NCI-H1092 (cell line): ENCODE results near the gene KCNJ2.

Source experiments
- DNase-seq: peaks from one replicate; lab custom pipeline; 2025; lab: John Stamatoyannopoulos, UW

Gene KCNJ2

DNA sequence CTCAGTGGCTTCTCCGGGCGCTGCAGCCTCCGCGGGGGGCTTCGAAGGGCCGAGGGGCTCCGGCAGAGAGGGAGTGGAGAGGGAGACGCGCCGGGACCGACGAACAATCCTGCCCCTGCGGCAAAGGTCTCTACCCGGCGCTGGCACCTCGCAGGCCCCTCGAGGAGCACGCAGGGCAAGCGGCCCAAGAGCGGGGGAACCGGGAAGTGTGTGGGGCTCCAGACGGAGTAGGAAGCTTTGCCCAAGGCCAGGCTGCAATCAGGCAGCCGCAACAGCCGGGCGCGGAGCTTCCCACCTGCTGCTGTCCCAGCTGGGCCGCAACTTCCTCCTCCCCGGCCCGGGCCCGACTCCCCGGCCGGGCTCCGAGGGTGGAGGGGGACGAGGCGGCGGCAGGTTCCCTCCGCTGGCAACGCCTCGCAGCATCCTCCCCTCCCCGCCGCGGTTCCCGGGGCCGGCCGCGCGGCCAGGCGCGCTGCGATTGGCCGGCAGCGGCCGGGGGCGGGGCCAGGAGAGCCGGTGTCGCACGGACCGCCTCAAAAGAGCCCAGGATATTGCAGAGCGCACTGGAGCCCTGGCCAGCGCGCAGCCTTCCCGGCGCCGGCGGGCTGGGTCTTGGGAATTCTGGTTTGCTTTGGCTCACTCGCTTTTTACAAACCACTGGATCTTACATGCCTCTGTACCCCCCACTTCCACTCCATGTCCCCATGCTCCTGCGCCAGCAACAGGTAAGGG is at the start of gene KCNJ2:
TSS of gene KCNJ2 (plus strand) at position 556 of the 732 bp plus-strand sequence. CDS start 5,508 bp downstream, outside the sequence.
- peak; percentile 71 for DNase-seq

DNA sequence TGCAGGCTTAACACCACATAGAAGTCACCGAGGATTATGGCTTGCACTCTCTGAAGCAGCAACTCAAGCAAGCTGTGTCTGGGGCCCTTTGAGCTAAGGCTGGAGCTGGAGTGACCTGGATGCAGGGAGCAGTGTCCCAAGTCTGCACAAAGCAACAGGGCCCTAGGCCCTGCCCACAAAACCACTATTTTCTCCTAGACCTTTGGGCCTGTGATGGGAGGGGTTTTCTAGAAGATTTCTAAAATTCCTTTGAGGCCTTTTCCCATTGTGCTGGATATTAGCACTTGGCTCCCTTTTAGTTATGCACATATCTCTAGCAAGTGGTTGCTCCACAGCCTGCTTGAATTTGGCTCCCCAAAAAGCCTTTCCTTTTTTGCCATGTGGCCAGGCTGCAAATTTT is 49.8 kb upstream of the KCNJ2 start:
- no peak for DNase-seq

DNA sequence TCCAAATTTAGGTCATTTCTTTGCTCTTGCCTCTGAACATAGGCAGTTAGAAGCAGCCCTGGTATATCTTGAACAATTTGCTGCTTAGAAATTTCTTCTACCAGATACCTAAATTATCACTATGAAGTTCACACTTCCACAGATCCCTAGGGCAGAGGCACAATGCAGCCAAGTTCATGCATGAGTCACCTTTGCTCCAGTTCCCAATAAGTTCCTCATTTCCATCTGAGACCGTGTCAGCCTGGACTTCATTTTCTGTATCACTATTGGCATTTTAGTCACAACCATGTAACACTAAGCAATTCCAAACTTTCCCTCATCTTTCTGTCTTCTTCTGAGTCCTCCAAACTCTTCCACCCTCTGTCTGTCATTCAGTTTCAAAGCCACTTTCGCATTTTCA is 49.3 kb upstream of the KCNJ2 start:
- no peak for DNase-seq

DNA sequence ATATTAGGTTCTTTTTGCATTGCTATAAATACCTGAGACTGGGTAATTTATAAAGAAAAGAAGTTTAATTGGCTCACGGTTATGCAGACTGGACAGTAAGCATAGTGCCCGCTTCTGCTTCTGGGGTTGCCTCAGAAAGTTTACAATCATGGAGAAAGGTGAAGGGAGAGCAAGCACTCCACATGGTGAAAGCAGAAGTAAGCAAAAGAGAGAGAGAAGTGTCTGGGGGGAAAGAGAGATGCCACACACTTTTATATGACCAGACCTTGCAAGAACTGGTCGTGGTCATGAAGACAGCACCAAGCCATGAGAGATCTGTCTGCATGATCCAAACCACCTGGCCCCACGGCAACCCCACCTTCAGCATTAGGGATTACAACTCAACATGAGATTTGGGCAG is 48.9 kb upstream of the KCNJ2 start:
- no peak for DNase-seq

DNA sequence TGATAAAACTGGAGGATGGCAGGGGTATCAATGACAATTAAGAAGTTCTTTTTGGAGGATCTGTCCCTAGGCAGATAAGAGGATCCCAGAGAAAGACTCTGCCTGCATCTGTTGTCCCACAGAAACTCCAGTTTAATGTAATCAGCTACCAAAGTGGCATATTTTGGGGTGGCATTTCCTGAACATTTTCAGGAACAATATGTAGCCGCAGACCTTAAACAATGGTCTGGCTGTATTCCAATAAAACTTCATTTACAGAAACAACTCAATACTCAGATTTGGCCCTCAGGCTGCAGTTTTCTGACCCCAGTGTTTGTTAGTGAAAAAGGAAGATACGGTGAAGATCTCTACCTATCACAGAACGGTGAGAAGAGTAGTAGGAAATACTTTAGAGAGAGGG is 48.2 kb upstream of the KCNJ2 start:
- no peak for DNase-seq

DNA sequence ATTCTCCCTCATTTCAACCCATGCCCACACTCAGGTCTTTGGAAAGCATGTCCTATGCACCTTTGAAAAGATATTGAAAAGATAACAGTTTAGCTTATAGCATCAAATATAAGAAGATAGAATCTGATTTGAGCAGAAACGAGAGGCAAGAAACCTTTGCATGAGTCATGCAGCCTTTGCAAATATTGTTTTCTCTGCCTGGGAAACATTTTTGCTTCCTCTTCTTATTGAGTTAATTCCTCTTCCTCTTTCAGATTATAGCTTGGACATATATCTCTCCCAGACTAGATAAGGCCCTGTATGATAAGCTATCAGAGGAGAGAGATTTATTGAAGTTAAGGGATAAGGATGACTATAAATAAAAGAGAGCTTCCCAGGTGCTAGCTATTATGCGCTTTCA is 46.1 kb upstream of the KCNJ2 start:
- DNase-seq, result no peak

DNA sequence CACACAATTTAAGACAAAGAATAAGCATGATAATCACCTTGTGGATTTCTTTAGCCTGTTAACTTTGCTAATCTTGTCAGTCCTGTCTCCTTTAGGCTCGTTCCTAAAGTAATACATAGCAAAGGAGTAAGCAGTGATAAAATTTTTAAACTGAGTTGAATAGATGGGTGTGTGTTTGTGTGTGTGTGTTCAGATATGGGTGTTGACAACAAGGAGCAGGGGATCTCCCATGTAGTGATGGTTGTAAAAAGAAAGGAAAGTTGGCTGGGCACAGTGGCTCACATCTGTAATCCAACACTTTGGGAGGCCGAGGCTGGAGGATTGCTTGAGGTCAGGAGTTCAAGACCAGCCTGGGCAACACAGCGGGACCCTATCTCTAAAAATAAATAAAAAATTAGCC is 44.6 kb upstream of the KCNJ2 start:
- DNase-seq, result no peak

DNA sequence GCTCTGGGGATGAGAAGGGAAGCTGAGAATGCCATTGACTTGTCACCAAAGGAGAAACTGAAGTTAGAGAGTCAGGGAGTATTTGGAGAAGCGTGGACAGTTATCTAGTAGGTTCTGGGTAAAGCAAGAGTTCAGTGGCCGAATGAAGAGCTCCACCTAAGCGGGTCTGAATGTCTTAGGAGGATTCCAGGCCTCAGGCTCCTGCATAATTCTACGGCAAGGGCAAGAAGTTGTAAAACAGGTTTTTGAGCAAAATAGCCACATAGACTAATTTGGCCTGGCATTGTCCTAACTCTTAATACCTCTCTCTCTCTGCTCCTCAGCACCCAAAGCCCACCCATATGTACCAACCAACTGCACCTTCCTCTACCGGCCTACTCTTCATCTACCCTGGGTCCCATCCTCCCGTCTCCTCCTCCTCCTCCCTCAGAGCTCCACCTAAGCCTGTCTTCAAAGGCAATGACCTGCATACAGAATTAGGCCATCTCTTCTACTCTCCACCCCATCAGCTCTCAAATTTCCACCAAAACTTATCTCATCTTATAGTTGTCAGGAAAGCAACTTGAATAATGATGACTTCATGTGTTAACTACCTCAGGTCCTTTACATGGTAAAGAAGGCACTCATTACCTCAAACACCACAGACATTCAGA is 42.0 kb upstream of the KCNJ2 start:
- DNase-seq, result no peak

DNA sequence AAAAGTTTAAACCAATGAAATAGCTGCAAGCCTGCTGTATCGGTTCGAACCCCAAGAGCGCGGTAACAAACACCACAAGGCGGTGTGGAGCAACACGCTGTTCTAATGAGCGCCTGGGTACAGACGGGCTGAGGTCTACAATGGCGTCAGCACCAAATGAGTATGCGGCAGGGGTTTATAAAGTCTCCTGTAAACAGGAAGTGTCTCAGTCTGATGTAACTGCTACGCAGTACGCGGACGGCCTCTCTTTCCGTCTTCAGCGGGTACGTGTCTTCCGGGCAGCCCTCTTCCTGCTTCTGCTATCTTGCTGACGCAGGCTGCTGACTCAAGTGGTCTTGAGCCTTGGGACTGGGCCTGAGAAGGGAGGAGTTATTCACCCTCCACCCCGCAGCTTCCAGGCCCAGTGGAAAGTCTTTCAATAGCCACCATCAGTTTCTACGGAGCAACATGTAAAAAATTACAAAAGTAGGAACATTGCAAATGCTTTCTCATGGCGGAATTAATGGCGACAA is 40.5 kb upstream of the KCNJ2 start:
- no peak for DNase-seq

DNA sequence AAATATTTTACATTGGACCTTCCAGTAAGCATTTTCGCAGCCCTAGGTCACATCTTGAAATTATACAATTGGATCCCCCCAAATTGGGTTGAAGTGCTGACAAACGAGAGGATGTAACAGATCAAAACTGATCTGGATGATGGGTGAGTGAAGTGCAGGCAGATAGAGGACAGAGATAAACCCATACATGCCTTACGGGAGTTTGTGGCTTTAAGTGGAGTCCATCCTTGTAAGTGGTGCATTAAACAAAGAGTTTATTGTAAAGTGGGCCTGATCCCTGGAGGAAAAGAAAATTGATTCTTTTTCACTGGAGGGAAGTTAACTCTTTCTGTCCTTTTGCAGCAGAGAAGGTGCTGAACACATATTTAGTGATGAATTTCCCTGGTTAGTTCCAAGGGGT is 39.0 kb upstream of the KCNJ2 start:
- no peak for DNase-seq

DNA sequence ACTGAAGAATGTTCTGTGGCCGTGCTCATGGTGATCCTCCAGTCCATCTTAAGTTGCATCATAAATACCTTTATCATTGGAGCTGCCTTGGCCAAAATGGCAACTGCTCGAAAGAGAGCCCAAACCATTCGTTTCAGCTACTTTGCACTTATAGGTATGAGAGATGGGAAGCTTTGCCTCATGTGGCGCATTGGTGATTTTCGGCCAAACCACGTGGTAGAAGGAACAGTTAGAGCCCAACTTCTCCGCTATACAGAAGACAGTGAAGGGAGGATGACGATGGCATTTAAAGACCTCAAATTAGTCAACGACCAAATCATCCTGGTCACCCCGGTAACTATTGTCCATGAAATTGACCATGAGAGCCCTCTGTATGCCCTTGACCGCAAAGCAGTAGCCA is 36.8 kb upstream of the KCNJ2 start:
- DNase-seq, result no peak

DNA sequence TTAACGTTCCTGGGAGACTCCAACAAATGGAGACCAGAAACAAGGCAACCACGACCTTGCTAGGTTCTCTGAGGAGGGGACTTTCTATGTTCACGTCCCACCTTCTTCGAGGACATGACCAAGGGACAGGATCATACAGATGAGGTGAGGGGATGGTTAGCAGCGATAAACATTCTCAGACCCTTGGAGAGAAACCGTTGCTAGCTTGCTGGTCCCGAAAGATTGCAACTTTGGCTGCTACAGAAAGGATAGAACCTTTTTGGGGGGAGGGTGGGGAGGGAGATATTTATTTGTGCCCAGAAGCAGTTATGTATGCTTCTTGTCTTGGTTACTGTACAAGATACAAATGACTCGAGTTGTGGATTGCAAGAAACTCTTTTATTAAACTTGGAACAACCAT is 35.3 kb upstream of the KCNJ2 start:
- DNase-seq, result no peak

DNA sequence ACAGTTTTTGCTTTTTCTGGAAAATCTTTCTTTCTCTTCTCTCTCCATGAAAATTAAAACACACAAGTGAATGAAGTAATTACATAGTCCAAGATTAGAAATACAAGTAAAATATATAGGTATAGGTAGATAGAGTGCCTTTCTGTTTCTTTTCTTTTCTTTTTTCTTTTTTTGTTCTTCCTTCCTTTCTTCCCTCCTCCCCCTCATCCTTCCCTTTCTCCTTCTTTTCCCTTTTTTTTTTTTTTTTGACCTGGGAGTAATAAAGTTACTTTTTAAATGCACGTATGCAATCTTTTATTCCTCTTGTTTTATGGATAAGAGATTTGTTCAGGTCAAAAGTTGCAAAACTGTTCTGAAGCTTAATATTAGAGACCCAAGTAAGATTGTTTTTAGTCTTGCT is 34.6 kb upstream of the KCNJ2 start:
- no peak for DNase-seq

DNA sequence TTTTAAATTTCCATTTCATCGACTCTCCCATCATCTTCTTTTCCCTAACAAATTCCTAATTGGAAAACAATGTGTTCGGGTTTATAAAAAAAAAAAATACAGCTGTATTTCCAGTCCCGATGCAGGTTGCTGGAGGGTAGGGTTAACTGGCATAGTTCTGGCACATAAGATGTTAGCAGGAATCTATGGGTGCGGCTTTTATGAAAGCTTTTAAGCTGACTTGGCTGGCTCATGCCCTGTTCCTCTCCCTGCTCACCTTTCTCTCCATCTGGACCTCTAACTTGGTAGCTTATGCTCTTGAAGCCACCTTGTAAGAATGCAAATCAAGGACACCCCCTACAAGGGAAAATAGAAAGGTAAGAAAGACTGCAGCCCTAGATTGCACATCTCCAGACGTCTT is 33.2 kb upstream of the KCNJ2 start:
- DNase-seq, result no peak

DNA sequence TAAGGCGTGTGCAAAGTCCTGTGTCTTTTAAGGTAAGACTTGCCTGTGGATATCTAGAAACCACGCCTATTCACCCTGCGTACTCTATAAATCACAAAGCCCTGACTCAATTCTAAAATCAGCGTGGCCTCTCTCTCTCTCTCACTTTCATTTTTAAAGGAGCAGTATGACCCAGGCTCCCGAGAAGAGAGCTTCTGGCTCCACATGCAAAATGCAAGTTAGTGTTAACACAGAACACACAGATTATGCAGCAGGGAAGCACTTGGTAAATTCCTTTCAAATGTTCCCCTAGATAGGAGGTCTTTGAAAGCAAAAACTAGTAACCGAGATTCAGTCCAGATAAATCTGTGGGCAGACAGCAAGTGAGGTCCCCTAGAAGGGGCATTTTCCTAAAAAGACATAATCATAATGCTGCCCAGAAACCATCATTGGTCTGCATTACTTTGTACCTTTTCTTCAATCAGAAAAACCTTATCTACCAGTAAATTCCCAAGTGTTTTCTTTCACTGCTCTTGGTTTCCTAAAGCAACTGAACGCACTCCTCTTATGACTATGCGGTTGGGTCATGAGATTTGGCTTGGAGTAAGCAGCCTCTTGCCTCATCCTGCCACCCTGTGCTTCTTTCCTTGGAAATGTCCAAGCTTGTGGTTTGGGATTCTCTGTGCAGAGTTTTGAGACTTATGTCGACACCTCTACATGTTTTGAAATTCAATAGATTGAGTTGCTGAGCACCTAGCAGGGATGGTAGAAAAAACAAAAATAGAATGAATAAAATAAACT is 31.7 kb upstream of the KCNJ2 start:
- DNase-seq, result no peak

DNA sequence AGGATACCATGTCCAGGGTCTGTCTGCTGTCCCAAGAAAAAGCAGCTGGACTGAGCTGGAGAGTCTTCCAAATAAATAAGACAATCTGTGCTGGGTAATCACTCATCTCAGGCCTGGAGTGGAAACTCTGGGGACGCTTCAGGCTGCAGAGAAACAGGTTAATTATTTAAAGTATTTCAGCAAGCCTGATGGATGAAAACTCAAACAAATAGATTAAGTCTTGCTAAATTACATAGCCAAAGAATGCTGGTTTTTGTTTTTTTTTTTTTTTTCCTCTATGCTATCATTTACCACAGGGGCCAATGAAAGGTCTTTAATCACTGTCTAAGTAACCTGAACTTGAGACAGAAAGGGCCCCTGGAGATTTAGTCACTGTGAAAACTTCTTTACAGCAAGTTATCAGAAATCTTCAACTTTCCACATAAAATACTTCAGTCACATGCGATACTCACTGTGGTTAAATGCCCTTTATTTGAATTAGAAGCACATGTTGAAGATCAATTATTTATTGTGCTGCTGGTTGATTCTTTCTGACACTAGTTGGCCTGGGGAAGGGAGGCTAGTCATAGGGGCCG is 31.0 kb upstream of the KCNJ2 start:
- no peak for DNase-seq

DNA sequence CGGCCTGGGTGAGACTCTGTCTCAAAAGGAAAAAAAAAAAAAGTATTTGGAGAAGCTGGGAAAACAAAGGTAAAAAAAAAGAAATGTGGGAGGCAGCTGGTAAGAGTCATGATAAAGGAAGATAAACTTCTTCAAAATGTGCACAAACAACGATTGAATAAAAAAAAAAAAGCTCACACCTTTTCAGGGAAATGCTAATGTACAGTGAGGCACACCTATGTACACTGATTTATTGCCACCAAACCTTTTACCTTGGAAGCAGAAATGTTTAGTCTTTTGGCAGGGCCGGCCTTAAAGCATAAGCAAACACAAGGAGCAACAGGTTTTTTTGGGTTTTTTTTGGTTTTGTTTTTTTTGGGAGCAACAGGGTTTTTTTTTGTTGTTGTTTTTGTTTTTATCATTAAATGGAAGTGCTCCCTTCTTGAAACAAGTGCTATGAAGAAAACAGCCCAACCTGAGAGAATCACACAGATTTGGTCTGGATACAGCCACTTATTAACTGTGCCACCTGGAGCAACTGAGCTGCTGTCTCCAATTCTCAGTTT is 29.8 kb upstream of the KCNJ2 start:
- DNase-seq, result no peak

DNA sequence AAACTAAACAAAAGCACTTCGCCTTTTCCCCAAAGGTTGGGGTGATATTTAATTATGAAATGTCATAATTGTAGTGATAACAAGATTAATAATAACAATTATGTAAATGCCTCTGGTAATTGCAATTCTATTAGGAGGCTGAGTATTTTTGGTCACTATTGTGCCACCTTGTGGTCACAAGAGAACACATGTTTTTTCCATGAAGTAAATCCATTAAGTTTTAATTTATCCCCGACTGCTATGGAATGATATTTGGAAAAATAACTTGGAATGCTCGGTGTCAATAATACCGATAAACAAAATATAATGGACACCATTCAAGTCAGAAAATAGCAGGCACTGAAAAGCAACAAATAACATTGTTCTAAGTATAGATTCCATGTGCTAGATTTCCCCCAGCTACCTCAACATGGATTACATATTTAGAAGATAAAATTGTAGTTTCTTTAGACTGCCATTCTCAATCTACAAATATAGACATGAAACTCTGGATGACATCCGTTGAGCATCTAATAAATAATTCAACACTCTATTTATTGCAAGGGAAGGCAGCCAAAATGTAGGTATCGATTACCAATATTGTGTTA is 25.0 kb upstream of the KCNJ2 start:
- no peak for DNase-seq

DNA sequence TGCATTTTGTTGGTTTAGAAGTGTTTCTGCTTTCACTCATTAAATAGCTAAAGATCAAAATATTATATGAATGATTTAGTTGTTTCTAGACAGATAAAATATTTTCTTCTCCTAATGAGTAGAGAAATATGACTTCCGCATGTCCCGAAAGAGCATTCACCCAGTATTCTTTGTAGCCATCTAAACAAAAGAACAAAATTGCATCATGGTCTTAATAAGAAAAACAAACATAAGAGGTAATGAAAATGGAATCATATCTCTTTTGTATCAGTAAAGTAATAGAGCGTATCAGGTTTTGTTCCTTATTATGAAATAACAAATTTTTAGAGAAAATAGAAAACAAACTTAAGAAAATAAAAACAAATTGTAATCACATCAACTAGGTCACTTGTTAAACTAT is 16.1 kb upstream of the KCNJ2 start:
- no peak for DNase-seq

DNA sequence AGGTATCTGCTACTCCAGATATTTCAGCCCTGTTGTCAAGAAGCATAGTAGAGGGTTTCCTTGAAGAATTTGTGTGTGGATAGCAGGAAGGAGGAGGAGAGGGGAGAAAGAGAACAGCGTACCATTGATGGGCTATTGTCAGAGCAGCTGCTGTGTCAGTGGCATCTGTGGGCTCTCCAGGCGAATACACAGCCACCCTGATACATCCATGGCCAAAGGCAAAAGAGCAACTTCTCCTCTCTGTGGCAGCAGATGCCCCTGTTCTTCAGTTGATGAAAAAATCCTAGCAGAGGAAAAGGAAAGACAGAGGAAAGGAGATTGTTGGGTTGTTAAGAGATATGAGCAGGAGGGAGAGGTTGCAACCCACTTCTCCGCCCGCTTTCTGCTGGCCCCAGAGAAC is 12.2 kb upstream of the KCNJ2 start:
- DNase-seq, result no peak

DNA sequence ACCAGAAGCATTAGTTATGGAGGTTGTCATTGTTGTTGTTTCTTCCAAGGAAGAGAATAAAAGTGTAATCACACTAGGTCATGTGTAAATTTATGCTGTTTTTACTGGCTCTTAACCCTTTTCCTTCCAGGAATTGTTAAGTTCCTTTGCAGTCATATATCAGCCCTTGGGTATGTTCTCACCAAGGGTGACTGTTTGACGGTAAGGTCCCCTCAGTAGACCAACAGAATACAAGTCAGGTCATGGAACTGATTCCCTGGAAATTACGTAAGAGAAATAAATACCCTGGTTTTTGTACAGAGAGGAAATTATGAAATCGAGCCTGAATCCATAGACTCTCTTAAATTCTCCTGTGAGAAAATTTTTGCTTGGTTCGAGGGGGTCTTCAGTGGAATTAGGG is 11.2 kb upstream of the KCNJ2 start:
- DNase-seq, result no peak

DNA sequence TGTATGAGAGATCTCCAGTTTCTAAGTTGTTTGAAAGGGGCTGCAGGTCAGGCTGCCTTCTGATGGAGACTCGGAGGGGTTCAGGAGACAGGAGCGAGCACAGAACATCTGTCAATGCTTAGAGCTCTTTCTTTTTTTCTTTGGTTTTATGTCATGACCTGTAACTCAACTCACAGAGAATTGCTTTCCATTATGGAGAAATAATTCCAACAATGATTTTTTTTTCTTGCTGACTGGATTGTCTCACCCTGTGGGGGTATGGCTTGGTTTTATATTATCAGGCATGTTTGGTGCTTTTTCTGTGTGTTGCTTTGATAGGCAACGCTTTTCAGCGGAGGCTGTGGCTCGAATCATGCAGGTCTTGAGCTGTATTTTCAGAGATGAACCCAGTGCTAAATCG is 10.7 kb upstream of the KCNJ2 start:
- no peak for DNase-seq
